Prostate gland (tissue), 2 donors: ENCODE results near the gene TTBK2.

Experiments
- POLR2A ChIP-seq: fragments of 450-650 bp; IDR thresholded peaks from one replicate; pipeline ENCODE4 v1.6.1; 2016; ENCODE audit warnings: antibody characterized with exemption, mild to moderate bottlenecking
- POLR2AphosphoS5 ChIP-seq: sonication (generic); formaldehyde crosslinking; IDR thresholded peaks from one replicate; pipeline ENCODE4 v1.6.1; 2017; ENCODE audit warnings: antibody characterized with exemption
- TF ChIP-seq, protein P1 (sequence below), 4 experiments: fragments of 200-600 bp in 2 of 4; fragments of 450-650 bp in 2 of 4; sonication (generic) in 2 of 4; IDR thresholded peaks; 1 replicate in 3 of 4; 2 replicates in 1 of 4; pipeline ENCODE4 v1.5.1; 2016 to 2019; ENCODE audit warnings: antibody characterized with exemption in 4 of 4, mild to moderate bottlenecking in 2 of 4, moderate library complexity in 2 of 4

DNA sequence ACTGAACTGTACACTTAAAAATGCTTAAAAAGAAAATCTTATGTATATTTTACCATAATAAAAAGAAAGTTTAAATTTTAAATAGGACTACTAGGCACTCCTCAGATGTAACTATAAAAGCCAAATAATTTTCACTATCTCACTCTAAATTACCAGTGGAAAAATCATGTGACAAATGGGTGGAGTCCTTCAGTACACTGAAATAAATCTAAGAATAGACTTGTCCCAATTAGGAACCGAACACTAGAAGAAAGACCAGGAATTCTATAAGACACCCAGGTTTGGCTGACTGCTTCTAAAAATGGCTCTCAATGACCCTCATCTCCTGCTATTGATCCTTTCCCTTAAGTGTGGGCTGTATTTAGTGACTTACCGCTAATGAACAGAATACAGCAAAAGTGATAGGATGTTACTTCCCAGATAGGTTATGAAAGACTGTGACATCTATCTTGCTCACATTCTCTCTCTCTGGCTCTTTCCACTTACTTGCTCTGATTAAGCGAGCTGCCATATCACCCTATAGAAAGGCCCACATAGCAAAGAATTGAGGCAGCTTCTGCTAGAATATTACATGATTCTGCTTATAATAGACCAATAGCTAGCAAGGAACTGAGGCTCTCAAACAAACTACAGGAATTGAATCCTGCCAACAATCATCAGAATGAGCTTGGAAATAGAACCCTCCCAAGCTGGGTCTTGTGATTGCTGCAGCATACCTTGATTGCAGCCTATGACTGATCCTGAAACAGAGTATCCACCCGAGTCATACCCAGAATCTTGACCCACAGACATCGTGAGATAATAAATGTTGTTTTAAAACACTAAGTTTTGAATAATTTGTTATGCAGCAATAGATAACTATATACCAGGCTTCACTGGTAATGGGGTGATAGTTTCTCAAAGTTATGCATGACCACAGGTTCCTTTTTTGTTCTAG is 16.9 kb downstream of the TTBK2 start:
- TF ChIP-seq, protein P1, sequence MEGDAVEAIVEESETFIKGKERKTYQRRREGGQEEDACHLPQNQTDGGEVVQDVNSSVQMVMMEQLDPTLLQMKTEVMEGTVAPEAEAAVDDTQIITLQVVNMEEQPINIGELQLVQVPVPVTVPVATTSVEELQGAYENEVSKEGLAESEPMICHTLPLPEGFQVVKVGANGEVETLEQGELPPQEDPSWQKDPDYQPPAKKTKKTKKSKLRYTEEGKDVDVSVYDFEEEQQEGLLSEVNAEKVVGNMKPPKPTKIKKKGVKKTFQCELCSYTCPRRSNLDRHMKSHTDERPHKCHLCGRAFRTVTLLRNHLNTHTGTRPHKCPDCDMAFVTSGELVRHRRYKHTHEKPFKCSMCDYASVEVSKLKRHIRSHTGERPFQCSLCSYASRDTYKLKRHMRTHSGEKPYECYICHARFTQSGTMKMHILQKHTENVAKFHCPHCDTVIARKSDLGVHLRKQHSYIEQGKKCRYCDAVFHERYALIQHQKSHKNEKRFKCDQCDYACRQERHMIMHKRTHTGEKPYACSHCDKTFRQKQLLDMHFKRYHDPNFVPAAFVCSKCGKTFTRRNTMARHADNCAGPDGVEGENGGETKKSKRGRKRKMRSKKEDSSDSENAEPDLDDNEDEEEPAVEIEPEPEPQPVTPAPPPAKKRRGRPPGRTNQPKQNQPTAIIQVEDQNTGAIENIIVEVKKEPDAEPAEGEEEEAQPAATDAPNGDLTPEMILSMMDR (IDR thresholded peaks at IDR 0.05) = no peak
- TF ChIP-seq POLR2A (no peak), POLR2AphosphoS5 (no peak)
